ENCODE results near the gene TEX22.

The TEX22 gene

DNA sequence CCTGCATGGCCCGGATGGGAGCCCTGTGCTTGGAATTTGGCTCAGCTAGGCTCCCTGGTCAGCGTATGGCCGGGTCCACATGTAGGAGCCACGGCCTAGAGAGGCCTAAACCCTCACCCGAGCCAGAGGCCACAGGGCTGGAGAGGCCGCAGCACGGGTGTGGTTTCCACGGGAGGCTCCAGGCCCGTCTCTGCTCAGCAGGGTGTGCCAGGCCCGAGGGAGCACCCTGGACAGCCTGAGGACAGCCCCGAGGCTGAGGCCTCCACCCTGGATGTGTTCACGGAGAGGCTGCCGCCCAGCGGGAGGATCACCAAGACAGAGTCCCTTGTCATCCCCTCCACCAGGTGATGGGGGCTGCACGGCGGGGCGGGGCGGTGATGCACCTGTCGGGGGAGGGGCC is 17.6 kb upstream of the TEX22 start:
- Histone ChIP-seq H3K27me3 (no peaks in the 10 kb centered on the region), H3K4me1 (no peaks in the 10 kb centered on the region), H3K36me3 (peaks cover 29 to 67% (median 65%) of the 10 kb centered on the region in 3 donors), H3K4me3 (no peak overlapping the region), H3K9me3 (no peaks in the 10 kb centered on the region), H3K27ac (no peak overlapping the region)
- intact Hi-C loops (cut with DNase I; ENCODE audit: low total_unique reads), result no loop called here
- TF ChIP-seq, protein P1, sequence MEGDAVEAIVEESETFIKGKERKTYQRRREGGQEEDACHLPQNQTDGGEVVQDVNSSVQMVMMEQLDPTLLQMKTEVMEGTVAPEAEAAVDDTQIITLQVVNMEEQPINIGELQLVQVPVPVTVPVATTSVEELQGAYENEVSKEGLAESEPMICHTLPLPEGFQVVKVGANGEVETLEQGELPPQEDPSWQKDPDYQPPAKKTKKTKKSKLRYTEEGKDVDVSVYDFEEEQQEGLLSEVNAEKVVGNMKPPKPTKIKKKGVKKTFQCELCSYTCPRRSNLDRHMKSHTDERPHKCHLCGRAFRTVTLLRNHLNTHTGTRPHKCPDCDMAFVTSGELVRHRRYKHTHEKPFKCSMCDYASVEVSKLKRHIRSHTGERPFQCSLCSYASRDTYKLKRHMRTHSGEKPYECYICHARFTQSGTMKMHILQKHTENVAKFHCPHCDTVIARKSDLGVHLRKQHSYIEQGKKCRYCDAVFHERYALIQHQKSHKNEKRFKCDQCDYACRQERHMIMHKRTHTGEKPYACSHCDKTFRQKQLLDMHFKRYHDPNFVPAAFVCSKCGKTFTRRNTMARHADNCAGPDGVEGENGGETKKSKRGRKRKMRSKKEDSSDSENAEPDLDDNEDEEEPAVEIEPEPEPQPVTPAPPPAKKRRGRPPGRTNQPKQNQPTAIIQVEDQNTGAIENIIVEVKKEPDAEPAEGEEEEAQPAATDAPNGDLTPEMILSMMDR (IDR thresholded peaks at IDR 0.05), result no peak
- DNase-seq, result no peak

DNA sequence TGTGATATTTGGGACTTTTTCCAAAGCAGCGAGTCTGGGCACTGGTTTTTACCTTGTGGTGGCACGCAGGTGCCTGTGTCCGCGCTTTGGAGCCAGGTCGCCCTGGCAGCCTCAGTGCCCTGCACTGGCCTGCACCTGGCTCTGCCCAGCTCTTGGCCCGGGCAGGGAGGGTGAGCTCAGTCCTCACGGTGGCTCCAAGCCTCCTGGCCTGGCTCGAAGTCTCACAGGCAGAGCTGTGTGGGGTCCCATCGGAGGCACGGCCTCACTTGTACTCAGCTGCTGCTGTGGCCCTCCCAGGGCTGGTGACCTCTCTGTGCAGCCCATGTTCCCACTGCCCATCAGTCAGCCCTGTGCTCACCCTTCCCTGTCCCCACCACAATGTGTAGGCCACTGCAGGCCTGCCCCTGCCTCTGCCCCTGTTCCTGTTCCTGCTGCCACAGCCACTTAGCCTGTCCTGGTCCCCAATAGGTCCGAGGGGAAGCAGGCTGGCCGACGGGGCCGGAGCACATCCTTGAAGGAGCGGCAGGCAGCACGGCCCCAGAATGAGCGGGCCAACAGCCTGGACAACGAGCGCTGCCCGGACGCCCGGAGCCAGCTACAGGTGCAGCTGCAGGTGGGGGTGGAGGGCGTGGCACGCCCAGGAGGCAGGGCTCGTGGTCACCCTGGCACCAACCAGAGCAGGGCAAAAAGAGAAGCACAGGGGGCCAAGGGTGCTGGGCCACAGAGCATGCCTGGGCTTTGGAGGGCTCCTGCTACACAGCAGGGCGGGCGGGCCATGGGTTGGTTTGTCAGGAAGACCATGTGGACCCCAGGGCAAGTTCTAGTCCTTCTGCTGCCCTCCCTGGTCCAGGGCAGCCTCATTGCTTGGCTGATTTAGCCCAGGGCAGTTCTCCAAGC is 16.6 kb upstream of the TEX22 start:
- Histone ChIP-seq H3K4me3 (no peak overlapping the region), H3K27ac (no peak overlapping the region), H3K4me1 (no peaks in the 10 kb centered on the region), H3K27me3 (no peaks in the 10 kb centered on the region), H3K9me3 (no peaks in the 10 kb centered on the region), H3K36me3 (peaks cover 29 to 77% (median 71%) of the 10 kb centered on the region in 3 donors)
- TF ChIP-seq, protein P1 (IDR thresholded peaks at IDR 0.05), result no peak
- DNase-seq, result no peak
- intact Hi-C loops (cut with DNase I; ENCODE audit: low total_unique reads), result no loop called here

DNA sequence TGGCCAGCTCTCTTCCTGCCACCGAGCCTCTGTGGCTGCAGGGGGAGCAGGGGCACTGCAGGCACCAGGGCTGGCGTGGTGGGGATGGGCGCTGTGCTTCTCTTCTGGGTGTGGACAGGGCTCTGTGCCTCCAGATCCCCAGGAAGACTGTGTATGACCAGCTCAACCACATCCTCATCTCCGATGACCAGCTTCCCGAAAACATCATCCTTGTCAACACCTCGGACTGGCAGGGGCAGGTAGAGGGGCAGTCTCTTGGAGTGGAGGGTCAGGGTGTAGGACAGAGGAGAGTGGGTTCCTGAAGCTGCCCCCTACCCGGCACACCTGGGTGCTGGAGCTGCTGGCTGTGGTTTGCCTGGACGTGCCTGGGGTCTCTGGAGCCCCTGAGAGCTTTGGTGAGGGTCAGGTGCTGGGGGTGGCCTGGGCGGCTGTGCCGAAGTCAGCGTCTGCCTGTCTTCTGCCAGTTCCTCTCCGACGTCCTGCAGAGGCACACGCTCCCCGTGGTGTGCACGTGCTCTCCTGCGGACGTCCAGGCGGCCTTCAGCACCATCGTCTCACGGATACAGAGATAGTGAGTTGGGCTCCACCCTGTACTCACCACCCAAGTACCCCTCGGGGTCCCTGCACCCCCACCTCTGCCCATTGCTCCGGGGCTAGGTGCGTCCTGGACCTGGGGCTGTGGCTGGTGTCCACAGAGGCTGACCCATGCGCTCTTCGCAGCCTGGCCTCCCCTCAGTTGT is 15.8 kb upstream of the TEX22 start:
- Histone ChIP-seq H3K9me3 (no peaks in the 10 kb centered on the region), H3K4me3 (no peak overlapping the region), H3K27ac (no peak overlapping the region), H3K4me1 (no peaks in the 10 kb centered on the region), H3K36me3 (peaks cover 29 to 85% (median 76%) of the 10 kb centered on the region in 3 donors), H3K27me3 (no peaks in the 10 kb centered on the region)
- intact Hi-C loops (cut with DNase I; ENCODE audit: low total_unique reads), result no loop called here
- TF ChIP-seq, protein P1 (IDR thresholded peaks at IDR 0.05), result no peak
- no peak for DNase-seq

DNA sequence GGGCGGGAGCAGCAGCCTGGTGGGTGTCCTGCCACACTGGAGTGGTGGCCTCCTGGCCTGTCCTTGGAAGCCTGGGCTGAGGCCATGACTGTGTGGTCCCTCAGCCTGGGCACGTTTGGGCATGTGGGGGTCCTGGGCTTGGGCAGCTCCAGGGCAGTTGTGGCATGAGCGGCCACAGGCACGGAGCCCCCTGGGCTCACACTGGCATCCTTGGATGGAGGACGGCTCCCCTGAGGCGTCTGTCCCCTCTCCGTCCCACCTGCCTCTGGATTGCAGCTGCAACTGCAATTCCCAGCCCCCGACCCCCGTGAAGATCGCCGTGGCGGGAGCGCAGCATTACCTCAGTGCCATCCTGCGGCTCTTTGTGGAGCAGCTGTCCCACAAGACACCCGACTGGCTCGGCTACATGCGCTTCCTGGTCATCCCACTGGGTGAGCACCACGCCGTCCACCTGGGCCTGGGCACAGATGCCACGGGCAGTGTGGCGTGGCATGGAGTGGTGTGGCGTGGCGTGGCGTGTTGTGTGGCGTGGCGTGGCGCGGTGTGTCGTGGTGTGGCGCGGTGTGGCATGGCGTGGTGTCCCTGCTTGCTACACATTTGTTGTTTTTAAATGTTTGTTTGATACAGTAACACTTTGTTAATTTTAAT is 15.1 kb upstream of the TEX22 start:
- Histone ChIP-seq H3K4me1 (no peaks in the 10 kb centered on the region), H3K9me3 (no peaks in the 10 kb centered on the region), H3K4me3 (no peak overlapping the region), H3K27me3 (no peaks in the 10 kb centered on the region), H3K36me3 (peaks cover 29 to 92% (median 80%) of the 10 kb centered on the region in 3 donors), H3K27ac (no peak overlapping the region)
- no peak for DNase-seq
- intact Hi-C loops (cut with DNase I; ENCODE audit: low total_unique reads), result no loop called here
- TF ChIP-seq, protein P1 (IDR thresholded peaks at IDR 0.05), result no peak

DNA sequence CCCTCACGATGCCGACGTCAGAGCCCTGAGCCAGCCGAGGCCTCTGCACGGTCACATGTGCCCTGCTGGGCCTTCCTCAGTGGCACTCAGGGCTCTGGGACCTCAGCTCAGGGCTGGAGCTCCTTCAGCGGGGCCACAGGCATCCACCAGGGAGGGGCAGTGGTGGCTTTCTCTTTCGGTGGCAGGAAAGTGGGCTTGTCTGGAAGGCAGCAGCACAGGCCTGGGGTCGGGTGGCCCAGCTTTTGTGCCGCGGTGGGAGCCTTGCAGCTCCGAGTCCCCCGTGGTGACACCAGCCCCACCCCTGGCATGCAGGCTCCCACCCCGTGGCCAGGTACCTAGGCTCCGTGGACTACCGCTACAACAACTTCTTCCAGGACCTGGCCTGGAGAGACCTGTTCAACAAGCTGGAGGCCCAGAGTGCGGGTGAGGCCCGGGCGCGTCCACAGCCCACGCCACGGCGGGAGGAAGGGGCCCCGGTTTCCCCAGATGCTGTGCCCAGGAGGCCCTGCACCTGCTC is 14.2 kb upstream of the TEX22 start:
- intact Hi-C loops (cut with DNase I; ENCODE audit: low total_unique reads), result no loop called here

More for the DNA sequence above, 14.2 kb upstream of the TEX22 start:
- Histone ChIP-seq H3K4me1 (peaks cover 0 to 1% (median 0%) of the 10 kb centered on the region in 4 donors), H3K36me3 (peaks cover 29 to 99% (median 79%) of the 10 kb centered on the region in 3 donors), H3K27ac (no peak overlapping the region), H3K9me3 (no peaks in the 10 kb centered on the region), H3K27me3 (no peaks in the 10 kb centered on the region), H3K4me3 (no peak overlapping the region)
- DNase-seq, result no peak
- TF ChIP-seq, protein P1 (IDR thresholded peaks at IDR 0.05), result no peak
